Measurements from ENCODE around the gene ATP13A3.

ATP13A3 gene

DNA sequence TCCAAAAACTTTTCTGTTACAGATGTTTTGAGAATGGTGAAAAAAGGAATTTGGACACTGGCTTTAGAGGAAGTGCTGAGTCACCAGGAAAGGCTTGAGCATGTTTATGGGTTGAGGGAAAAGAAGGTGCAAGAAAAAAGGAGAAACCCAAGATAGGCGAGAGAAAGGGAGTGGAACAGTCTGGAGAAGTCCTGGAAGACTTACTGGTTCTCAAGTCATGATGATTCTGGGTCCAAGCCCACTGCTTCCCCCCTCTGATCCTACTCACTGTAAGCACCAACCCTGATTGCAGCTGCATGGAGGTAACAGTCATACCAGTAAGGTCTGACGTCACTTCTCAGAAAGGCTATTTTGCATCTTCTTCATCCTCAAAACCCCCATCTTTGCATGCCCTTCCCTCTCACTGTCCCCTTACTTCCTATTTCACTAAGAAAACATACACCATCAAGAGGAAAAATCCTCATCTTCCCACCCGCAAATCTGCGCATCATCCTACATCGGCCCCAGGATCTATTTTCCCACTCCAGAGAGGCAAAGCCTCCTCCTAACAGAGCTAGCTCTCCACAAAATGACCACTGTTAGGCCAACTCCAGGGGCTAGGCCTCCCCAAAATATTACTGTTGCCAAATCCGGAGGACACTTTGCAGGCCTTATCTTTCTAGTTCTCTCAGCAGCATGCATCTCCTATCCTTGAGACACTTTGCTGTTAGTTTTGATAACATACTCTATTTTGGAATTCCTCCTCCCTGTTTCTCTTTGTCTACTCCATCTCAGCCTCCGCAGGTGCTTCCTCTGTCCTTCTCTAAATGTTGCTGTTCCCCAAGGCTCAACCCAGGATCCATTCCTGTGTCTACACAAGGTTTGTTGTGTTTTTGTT lies 3.2 kb upstream of the ATP13A3 start:
- FAIRE-seq = no peak
- DNase-seq (ENCODE audit: insufficient read length, low spot score) = no peak
- TF ChIP-seq, protein P1, sequence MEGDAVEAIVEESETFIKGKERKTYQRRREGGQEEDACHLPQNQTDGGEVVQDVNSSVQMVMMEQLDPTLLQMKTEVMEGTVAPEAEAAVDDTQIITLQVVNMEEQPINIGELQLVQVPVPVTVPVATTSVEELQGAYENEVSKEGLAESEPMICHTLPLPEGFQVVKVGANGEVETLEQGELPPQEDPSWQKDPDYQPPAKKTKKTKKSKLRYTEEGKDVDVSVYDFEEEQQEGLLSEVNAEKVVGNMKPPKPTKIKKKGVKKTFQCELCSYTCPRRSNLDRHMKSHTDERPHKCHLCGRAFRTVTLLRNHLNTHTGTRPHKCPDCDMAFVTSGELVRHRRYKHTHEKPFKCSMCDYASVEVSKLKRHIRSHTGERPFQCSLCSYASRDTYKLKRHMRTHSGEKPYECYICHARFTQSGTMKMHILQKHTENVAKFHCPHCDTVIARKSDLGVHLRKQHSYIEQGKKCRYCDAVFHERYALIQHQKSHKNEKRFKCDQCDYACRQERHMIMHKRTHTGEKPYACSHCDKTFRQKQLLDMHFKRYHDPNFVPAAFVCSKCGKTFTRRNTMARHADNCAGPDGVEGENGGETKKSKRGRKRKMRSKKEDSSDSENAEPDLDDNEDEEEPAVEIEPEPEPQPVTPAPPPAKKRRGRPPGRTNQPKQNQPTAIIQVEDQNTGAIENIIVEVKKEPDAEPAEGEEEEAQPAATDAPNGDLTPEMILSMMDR (IDR thresholded peaks at IDR 0.05; ENCODE audit: insufficient read depth, missing control alignments) = no peak

DNA sequence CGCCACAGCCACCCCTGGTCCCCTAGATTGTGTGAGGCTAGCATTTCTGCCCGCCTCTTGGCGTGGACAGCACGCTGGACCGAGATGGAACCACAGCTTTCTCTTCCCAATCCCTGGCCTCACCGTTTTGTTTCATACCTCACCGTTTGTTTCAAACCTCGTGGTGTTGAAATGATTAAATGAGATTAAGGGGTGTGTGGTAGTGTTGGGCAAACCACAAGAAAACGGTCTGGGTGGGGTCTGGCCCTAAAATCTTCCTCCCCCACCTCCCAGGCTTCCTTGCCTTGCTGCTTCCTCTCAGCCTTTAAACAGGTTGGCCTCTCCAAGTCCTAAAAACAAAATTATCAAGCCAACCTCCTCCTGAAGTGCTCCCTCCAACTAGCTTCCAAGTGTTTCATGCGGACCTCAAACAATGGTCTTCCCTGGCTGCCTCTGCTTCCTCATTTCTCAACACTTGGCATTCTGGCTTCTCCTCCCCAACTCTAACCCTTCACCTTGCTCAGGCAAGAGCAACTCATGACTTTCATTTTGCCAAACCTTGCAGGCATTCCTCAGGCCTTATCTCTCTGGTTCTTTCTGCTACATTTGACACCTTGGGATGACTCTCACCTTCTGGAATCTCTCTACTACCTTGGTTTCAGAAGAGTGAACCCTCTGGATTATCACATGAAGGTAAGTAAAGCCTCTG lies 1.4 kb upstream of the ATP13A3 start:
- TF ChIP-seq, protein P1 (IDR thresholded peaks at IDR 0.05; ENCODE audit: insufficient read depth, missing control alignments) = no peak
- no peak for DNase-seq (ENCODE audit: insufficient read length, low spot score)
- no peak for FAIRE-seq

DNA sequence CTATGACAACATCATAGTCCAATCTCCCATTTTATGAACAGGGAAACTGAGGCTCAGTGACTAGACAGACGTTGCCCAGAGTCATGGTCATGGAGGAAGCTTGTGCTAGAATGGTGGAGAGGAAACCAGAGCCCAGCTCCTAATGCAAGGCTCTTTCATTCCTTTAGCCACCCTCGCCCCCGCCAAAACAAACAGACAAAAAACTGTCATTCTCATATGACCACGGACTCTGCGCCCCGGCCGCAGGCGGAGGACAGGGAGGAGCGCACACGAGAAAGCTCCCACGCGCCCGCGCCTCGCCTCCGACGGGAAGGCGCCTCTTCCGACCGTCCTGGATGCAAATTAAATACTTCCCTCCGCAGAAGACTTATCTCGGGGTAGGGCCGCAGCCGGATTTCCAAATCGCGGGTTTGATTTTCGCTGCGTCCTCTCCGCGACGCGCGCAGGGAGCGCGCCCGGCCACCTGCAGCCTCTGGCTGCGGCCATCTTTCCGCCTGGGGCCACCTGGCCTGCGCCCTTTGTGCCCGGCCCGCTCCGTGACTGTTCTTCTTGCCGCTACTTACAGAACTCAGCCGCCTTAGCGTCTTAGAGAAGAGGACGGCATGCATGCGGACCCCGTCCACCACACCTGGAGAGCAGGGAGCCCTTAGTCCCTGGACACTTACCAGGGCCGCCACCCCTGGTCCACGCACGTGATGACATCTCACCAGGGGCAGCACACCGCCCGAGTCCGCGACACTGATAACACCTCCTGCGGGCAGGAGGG lies 670 bp upstream of the ATP13A3 start:
- DNase-seq (ENCODE audit: insufficient read length, low spot score) (no peak), FAIRE-seq (no peak)

DNA sequence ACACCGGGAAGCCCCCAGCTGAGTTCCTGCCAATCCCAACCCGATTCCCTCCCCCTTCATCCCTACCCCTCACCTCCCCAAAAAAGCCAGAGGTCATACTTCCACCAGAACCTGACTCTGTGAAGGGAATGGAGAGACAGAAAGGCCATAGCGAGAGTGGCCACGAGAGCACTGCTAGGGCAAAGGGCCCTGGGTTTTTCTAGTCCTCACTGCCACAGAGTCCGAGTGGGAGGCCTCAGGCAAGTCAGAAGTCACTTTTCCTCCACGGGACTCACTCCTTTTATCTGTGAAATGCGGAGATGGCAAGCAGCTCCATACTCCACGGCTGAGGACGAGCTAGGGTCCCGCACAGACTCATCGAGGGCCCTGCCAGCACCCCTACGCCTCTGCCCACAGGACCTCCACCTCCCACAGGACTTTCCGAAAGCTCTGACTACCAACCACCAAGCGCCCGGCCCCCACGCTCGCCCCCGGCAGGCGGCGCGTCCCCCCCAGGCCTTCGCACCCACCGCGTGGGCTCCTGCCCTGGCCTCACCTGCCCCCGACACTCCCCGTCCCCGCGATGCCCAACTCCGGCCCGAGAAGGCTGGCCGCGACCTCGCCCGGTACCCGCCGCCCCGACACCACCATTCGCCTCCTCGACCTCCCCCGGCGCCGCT lies 792 bp downstream of the ATP13A3 start:
- TF ChIP-seq, protein P1 (IDR thresholded peaks at IDR 0.05; ENCODE audit: insufficient read depth, missing control alignments) = no peak
- DNase-seq (ENCODE audit: insufficient read length, low spot score) (no peak), FAIRE-seq (no peak)

More for the DNA sequence above, 670 bp upstream of the ATP13A3 start:
- TF ChIP-seq, protein P1 (IDR thresholded peaks at IDR 0.05; ENCODE audit: insufficient read depth, missing control alignments) = no peak

DNA sequence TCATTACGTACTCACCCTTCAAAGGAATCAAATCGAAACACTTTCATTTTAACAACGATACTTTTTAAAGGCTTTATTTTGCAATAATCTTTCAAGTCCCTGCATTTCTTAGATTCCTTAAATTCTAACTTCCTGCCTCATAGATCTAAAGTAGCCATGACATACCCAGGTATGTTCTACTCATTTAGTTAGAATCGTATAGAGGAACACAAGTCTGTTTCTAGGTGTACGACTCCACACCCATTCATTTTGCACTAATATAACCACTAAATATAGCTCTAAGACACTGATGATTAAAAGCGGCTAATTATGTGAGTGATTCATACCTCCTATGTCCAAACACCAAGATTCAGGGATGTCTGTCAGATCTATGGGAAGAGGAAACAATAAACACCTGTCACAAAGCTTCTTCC lies 1.3 kb downstream of the ATP13A3 start:
- FAIRE-seq (no peak), DNase-seq (ENCODE audit: insufficient read length, low spot score) (no peak)
- TF ChIP-seq, protein P1 (IDR thresholded peaks at IDR 0.05; ENCODE audit: insufficient read depth, missing control alignments) = no peak

DNA sequence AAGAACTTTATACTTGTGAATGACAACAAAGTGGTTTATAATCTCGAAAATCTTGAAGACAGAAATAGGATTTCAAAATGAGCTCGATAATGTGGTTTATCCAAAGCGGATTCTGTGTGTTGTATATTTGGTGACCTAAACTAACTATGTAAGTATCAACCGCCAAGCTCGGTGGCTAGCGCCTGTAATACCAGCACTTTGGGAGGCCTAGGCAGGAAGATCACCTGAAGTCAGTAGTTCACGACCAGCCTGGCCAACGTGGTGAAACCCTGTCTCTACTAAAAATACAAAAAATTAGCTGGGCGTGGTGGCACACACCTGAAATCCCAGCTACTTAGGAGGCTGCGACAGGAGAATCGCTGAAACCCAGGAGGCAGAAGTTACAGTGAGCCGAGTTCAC lies 2.2 kb downstream of the ATP13A3 start:
- TF ChIP-seq, protein P1 (IDR thresholded peaks at IDR 0.05; ENCODE audit: insufficient read depth, missing control alignments) = no peak
- no peak for DNase-seq (ENCODE audit: insufficient read length, low spot score)
- FAIRE-seq = no peak
